WTC11 (cell line): Measurements from ENCODE around the gene CGREF1. TPM values are rescaled to one million over a fixed set of nuclear protein-coding genes. Genes with fewer than 3 reads are reported as not detected.
A peak's percentile ranks its signal among the peaks of the same experiment; 100 is the strongest.

Experiments used
- ATAC-seq: fragments of 200-7000 bp; cut with Tn5 transposase; 2 replicates; pipeline ENCODE4 v1.10.0; 2021; ENCODE audit warnings: mild to moderate bottlenecking, moderate library complexity
- CTCF ChIA-PET: fragments of 300-600 bp; sonication (Branson Sonifier 250); formaldehyde crosslinking; loops from one replicate; lab custom pipeline; 2021; ENCODE audit warnings: antibody characterized with exemption; lab: Charles Lee
- POLR2A ChIA-PET: fragments of 350-600 bp; sonication (Branson Sonifier 250); formaldehyde crosslinking; loops from one replicate; lab custom pipeline; 2021; ENCODE audit warnings: antibody characterized with exemption; lab: Charles Lee
- DNase-seq: peaks from one replicate; pipeline ENCODE4 v3.0.0; 2021; ENCODE audit warnings: low spot score
- H3K27ac Mint-ChIP-seq: 2 replicates; pipeline ENCODE4 v1.8.0; 2021; ENCODE audit warnings: mixed read lengths
- H3K27me3 Mint-ChIP-seq: 2 replicates; pipeline ENCODE4 v1.8.0; 2021; ENCODE audit warnings: low read depth, mild to moderate bottlenecking, moderate library complexity, mixed read lengths
- H3K36me3 Mint-ChIP-seq: 2 replicates; pipeline ENCODE4 v1.8.0; 2021; ENCODE audit warnings: mixed read lengths
- H3K4me1 Mint-ChIP-seq: 2 replicates; pipeline ENCODE4 v1.8.0; 2022; ENCODE audit warnings: mixed read lengths
- H3K4me3 Mint-ChIP-seq: 2 replicates; pipeline ENCODE4 v1.8.0; 2021; ENCODE audit warnings: mild to moderate bottlenecking, moderate library complexity, mixed read lengths
- H3K9me3 Mint-ChIP-seq: 2 replicates; pipeline ENCODE4 v1.8.0; 2021; ENCODE audit warnings: mixed read lengths
- ATF1 ChIP-seq: sonication (generic); formaldehyde crosslinking; IDR thresholded peaks from 2 replicates; pipeline ENCODE4 v1.8.1; 2023; ENCODE audit warnings: mild to moderate bottlenecking, moderate library complexity, missing genetic modification reagents
- CBFB ChIP-seq: sonication (generic); formaldehyde crosslinking; IDR thresholded peaks from 2 replicates; pipeline ENCODE4 v1.8.1; 2022; ENCODE audit warnings: mild to moderate bottlenecking, low read depth, missing genetic modification reagents
- CREB1 ChIP-seq: sonication (generic); formaldehyde crosslinking; IDR thresholded peaks from 2 replicates; pipeline ENCODE4 v1.8.0; 2023; ENCODE audit warnings: mild to moderate bottlenecking, missing genetic modification reagents
- MXD4 ChIP-seq: fragments of 250-450 bp; sonication (Bioruptor Pico); IDR thresholded peaks from 2 replicates; pipeline ENCODE4 v1.8.0; 2021; ENCODE audit warnings: mild to moderate bottlenecking, moderate library complexity, borderline replicate concordance
- NFATC4 ChIP-seq: fragments of 250-450 bp; sonication (Bioruptor Pico); IDR thresholded peaks from 2 replicates; pipeline ENCODE4 v1.9.0; 2021; ENCODE audit warnings: mild to moderate bottlenecking
- NFE2L1 ChIP-seq: sonication (generic); formaldehyde crosslinking; IDR thresholded peaks from 2 replicates; pipeline ENCODE4 v1.8.1; 2023; ENCODE audit warnings: missing genetic modification reagents
- NFYB ChIP-seq: sonication (generic); formaldehyde crosslinking; conservative IDR thresholded peaks from 2 replicates; pipeline ENCODE4 v1.8.0; 2022; ENCODE audit warnings: low read depth, missing genetic modification reagents
- RORB ChIP-seq: fragments of 250-450 bp; sonication (Bioruptor Pico); IDR thresholded peaks from 2 replicates; pipeline ENCODE4 v1.9.0; 2021; ENCODE audit warnings: mild to moderate bottlenecking
- SMAD4 ChIP-seq: sonication (generic); formaldehyde crosslinking; IDR thresholded peaks from 2 replicates; pipeline ENCODE4 v1.8.0; 2022; ENCODE audit warnings: mild to moderate bottlenecking, missing genetic modification reagents
- TP53 ChIP-seq: sonication (generic); formaldehyde crosslinking; IDR thresholded peaks from 2 replicates; pipeline ENCODE4 v1.8.1; 2023; ENCODE audit warnings: mild to moderate bottlenecking, missing genetic modification reagents
- ZBTB21 ChIP-seq: sonication (generic); formaldehyde crosslinking; IDR thresholded peaks from 2 replicates; pipeline ENCODE4 v1.8.1; 2023; ENCODE audit warnings: mild to moderate bottlenecking, missing genetic modification reagents, borderline replicate concordance
- ZNF219 ChIP-seq: sonication (generic); formaldehyde crosslinking; IDR thresholded peaks from 2 replicates; pipeline ENCODE4 v1.8.0; 2023; ENCODE audit warnings: missing genetic modification reagents, mild to moderate bottlenecking, borderline replicate concordance
- ZNF317 ChIP-seq: sonication (generic); formaldehyde crosslinking; IDR thresholded peaks from 2 replicates; pipeline ENCODE4 v1.8.1; 2023; ENCODE audit warnings: low read depth, mild to moderate bottlenecking, moderate library complexity, missing genetic modification reagents, borderline replicate concordance
- ZNF423 ChIP-seq: fragments of 250-450 bp; sonication (Bioruptor Pico); IDR thresholded peaks from 2 replicates; pipeline ENCODE4 v2.1.2; 2022; ENCODE audit warnings: mild to moderate bottlenecking, moderate library complexity
- total RNA-seq: library from RNA; stranded (reverse); gene quantifications from 3 replicates; pipeline ENCODE4 v1.2.3, GENCODE V29; 2021
- TF ChIP-seq, protein P1 (sequence below): fragments of 250-450 bp; sonication (Bioruptor Pico); IDR thresholded peaks from 2 replicates; pipeline ENCODE4 v1.9.0; 2021; ENCODE audit warnings: mild to moderate bottlenecking, borderline replicate concordance
- TF ChIP-seq, protein P2 (sequence below): sonication (generic); formaldehyde crosslinking; IDR thresholded peaks from 2 replicates; pipeline ENCODE4 v1.8.0; 2022; ENCODE audit warnings: mild to moderate bottlenecking, missing genetic modification reagents
- TF ChIP-seq, protein P3 (sequence below): fragments of 200-600 bp; IDR thresholded peaks from 2 replicates; pipeline ENCODE4 v1.8.0; 2022; ENCODE audit warnings: antibody characterized with exemption
- TF ChIP-seq, protein P4 (sequence below): fragments of 250-450 bp; sonication (Bioruptor Pico); conservative IDR thresholded peaks from 2 replicates; pipeline ENCODE4 v1.9.0; 2021; ENCODE audit warnings: mild to moderate bottlenecking

CGREF1 gene
- total RNA-seq, 1 experiment from 2014 or later = 3.5 TPM

DNA sequence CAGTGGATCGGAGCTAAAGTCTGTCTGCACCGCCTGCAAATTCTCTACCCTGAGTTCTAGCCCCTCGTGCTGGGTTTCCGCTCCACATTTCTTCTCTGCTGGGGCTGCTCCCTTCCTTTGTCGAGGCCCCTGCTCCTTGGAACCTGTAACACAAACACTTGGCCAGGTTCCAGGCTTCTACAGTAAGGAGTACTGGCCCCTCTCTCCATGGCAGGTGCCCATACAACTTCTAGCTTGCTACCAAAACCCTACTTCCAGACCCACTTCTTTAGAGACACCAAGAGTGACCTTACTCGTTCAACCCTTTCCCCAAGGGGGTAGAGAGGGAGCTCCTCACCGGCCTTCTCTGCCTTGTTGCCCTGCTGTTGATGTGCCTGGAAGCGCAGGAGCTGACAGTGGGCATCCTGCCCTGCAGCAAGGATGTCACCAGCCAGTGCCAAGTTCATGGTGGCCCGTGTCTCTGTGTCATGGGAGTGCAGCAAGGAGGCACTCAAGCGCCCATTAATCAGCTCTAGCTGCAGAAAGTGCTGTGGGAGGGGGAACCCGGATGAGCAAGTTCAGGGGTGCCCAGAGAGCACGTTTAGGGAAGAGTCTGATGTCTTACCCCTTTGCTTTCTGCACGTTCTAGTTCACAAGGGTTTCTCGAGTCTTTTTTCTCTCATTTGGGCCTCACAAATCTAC lies 14.4 kb upstream of the CGREF1 start:
- Mint-ChIP-seq H3K36me3 (peaks cover 21% of the 10 kb centered on the region), H3K9me3 (no peaks in the 10 kb centered on the region), H3K4me3 (peak overlapping the region; percentile 90), H3K27me3 (peaks cover 4% of the 10 kb centered on the region), H3K27ac (peak overlapping the region; percentile 41; the same call in 1 of the 2 replicates), H3K4me1 (peaks cover 14% of the 10 kb centered on the region)
- CTCF ChIA-PET = interaction anchor here (0.7 to 3.3 kb wide), 39 partner anchors 10 to 172 kb away, joined by 3 to 50 read pairs (median 5); partner anchors contain the start of genes ABHD1, ATRAID, CAD and CGREF1
- TF ChIP-seq ZNF317 (CRISPR knock-in tag) (no peak), RORB (CRISPR knock-in tag) (no peak), MXD4 (CRISPR knock-in tag) (no peak), CBFB (CRISPR knock-in tag) (no peak), NFATC4 (no peak), ZBTB21 (CRISPR knock-in tag) (no peak), CREB1 (no peak), ZNF219 (no peak)
- TF ChIP-seq, protein P1, sequence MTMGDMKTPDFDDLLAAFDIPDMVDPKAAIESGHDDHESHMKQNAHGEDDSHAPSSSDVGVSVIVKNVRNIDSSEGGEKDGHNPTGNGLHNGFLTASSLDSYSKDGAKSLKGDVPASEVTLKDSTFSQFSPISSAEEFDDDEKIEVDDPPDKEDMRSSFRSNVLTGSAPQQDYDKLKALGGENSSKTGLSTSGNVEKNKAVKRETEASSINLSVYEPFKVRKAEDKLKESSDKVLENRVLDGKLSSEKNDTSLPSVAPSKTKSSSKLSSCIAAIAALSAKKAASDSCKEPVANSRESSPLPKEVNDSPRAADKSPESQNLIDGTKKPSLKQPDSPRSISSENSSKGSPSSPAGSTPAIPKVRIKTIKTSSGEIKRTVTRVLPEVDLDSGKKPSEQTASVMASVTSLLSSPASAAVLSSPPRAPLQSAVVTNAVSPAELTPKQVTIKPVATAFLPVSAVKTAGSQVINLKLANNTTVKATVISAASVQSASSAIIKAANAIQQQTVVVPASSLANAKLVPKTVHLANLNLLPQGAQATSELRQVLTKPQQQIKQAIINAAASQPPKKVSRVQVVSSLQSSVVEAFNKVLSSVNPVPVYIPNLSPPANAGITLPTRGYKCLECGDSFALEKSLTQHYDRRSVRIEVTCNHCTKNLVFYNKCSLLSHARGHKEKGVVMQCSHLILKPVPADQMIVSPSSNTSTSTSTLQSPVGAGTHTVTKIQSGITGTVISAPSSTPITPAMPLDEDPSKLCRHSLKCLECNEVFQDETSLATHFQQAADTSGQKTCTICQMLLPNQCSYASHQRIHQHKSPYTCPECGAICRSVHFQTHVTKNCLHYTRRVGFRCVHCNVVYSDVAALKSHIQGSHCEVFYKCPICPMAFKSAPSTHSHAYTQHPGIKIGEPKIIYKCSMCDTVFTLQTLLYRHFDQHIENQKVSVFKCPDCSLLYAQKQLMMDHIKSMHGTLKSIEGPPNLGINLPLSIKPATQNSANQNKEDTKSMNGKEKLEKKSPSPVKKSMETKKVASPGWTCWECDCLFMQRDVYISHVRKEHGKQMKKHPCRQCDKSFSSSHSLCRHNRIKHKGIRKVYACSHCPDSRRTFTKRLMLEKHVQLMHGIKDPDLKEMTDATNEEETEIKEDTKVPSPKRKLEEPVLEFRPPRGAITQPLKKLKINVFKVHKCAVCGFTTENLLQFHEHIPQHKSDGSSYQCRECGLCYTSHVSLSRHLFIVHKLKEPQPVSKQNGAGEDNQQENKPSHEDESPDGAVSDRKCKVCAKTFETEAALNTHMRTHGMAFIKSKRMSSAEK (CRISPR knock-in tag) = no peak
- TF ChIP-seq, protein P2, sequence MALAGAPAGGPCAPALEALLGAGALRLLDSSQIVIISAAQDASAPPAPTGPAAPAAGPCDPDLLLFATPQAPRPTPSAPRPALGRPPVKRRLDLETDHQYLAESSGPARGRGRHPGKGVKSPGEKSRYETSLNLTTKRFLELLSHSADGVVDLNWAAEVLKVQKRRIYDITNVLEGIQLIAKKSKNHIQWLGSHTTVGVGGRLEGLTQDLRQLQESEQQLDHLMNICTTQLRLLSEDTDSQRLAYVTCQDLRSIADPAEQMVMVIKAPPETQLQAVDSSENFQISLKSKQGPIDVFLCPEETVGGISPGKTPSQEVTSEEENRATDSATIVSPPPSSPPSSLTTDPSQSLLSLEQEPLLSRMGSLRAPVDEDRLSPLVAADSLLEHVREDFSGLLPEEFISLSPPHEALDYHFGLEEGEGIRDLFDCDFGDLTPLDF (CRISPR knock-in tag) = no peak
- POLR2A ChIA-PET = interaction anchor here (0.6 to 1.7 kb wide), 12 partner anchors 9 to 362 kb away, joined by 3 to 9 read pairs (median 4); partner anchors contain the start of genes ABHD1, ATRAID, CAD and CGREF1
- DNase-seq (no peak), ATAC-seq (no peak)

DNA sequence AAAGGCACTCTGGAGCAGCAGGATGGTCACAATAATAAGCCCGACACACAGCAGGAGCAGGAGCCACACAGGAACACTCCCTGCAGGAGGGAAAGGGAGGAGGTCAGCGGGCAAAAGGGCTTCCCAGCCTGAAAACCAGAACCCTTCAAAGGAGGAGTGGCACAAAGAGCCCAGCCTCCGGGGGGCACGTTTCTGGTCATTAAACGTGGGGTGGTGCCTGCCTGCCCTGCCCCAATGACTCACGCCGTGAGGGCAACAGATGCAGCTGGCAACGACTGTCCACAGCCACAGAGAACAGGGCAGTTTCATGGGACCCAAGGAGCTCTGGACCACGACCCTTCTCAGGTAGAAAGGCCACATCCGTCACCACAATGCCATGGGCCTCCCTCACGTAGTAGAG lies 12.5 kb upstream of the CGREF1 start:
- TF ChIP-seq NFYB (no peak), ATF1 (no peak), TP53 (CRISPR knock-in tag) (no peak)
- TF ChIP-seq, all 79 proteins: peak for 0
- Mint-ChIP-seq H3K4me3 (no peak overlapping the region), H3K27me3 (no peaks in the 10 kb centered on the region; the same call in 1 of the 2 replicates), H3K9me3 (no peaks in the 10 kb centered on the region), H3K36me3 (peaks cover 21% of the 10 kb centered on the region), H3K4me1 (peaks cover 14% of the 10 kb centered on the region), H3K27ac (no peak overlapping the region)
- ChIA-PET POLR2A (no interaction called here), CTCF (interaction anchor here (0.8 to 1.2 kb wide), 2 partner anchors 39 to 44 kb away, joined by 3 read pairs; partner anchors contain the start of gene KHK)
- ATAC-seq = no peak
- no peak for DNase-seq

DNA sequence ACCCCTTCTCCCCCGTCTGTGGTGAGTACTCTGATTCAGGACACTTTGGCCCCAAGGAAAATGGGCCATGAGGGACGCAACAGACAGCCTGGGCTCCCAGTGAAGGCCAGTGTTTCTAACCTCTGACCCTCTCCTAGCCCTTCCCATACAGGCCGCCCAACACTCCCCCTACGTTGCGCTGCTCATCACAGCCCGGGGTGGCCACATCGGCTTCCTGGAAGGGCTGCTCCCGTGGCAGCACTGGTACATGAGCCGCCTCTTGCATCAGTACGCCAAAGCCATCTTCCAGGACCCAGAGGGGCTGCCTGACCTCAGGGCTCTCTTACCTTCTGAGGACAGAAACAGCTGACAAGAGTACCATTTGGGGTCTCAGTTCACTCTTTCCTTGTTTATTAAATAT lies 11.5 kb upstream of the CGREF1 start:
- Mint-ChIP-seq H3K9me3 (no peaks in the 10 kb centered on the region), H3K4me3 (no peak overlapping the region), H3K36me3 (peaks cover 21% of the 10 kb centered on the region), H3K27me3 (peaks cover 2% of the 10 kb centered on the region; the same call in 1 of the 2 replicates), H3K4me1 (peaks cover 14% of the 10 kb centered on the region), H3K27ac (no peak overlapping the region)
- ChIA-PET CTCF (no interaction called here), POLR2A (no interaction called here)
- ATAC-seq (no peak), DNase-seq (no peak)
- no peak for TF ChIP-seq ZNF219
- TF ChIP-seq, protein P3, sequence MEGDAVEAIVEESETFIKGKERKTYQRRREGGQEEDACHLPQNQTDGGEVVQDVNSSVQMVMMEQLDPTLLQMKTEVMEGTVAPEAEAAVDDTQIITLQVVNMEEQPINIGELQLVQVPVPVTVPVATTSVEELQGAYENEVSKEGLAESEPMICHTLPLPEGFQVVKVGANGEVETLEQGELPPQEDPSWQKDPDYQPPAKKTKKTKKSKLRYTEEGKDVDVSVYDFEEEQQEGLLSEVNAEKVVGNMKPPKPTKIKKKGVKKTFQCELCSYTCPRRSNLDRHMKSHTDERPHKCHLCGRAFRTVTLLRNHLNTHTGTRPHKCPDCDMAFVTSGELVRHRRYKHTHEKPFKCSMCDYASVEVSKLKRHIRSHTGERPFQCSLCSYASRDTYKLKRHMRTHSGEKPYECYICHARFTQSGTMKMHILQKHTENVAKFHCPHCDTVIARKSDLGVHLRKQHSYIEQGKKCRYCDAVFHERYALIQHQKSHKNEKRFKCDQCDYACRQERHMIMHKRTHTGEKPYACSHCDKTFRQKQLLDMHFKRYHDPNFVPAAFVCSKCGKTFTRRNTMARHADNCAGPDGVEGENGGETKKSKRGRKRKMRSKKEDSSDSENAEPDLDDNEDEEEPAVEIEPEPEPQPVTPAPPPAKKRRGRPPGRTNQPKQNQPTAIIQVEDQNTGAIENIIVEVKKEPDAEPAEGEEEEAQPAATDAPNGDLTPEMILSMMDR = no peak
- TF ChIP-seq NFE2L1 = no peak
- TF ChIP-seq ZNF423 (CRISPR knock-in tag) = no peak
- TF ChIP-seq, protein P4, sequence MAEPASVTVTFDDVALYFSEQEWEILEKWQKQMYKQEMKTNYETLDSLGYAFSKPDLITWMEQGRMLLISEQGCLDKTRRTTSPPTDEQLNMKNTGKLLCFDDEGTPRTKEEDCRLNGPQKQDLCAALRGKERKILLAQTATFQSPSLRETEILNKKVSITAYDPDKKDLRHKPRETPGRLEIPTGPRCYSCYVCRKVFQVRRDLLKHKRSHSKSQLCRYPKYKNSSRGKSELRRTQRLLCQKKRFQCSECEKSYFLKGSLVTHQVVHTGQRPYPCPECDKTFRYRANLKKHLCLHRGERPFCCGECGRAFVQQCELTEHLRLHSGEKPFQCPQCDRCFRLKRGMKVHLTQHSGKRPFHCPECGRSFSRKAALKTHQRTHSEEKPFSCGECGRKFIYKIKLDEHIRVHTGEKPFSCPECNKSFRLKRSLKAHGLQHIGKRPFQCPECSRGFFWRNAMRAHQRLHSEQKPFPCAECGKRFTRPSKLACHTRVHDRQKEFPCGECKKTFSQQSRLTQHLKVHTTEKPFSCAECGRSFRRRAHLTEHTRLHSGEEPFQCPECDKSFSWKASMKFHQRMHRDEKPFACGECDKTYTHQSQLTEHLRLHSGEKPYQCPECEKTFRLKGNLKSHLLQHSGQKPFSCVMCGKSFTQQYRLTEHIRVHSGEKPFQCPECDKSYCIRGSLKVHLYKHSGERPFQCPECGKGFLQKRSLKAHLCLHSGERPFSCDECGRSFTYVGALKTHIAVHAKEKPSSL (CRISPR knock-in tag) = no peak
- TF ChIP-seq SMAD4 = no peak
- TF ChIP-seq CBFB (CRISPR knock-in tag) = no peak
- no peak for TF ChIP-seq RORB (CRISPR knock-in tag)
- no peak for TF ChIP-seq ATF1
